ENCODE results near the gene KCNJ12.
"Not testable (repeated sequence)": the region's sequence is repeated elsewhere in the genome, so short reads cannot be mapped to it uniquely, and the experiment has no call there.

The KCNJ12 gene

GRCh38 chr17:21416471-21416981 is 40.4 kb downstream of the KCNJ12 start:
- H2BK12ac ChIP-seq (ENCODE audit: low read length in 2 of 2); H2AK5ac ChIP-seq (ENCODE audit: low read length, severe bottlenecking); H3K4ac ChIP-seq (ENCODE audit: low read depth in 1 of 2, low read length in 2 of 2); DNase-seq; H3K36me3 ChIP-seq (ENCODE audit: control insufficient read depth in 1 of 2, insufficient read depth in 2 of 2, low read depth in 1 of 2, low read length in 2 of 2); H3K23ac ChIP-seq (ENCODE audit: low read length in 2 of 2); H3K4me1 ChIP-seq (ENCODE audit: control insufficient read depth, insufficient read depth, low read depth, low read length); H3K79me1 ChIP-seq (replicated peaks; ENCODE audit: low read length, poor library complexity, severe bottlenecking); H2BK5ac ChIP-seq (ENCODE audit: low read depth, low read length, poor library complexity, severe bottlenecking); H2BK120ac ChIP-seq (ENCODE audit: low read depth, low read length); H2BK15ac ChIP-seq (ENCODE audit: low read depth, poor library complexity, severe bottlenecking); H3K27ac ChIP-seq (ENCODE audit: low read length, poor library complexity, severe bottlenecking); H3K9me3 ChIP-seq (ENCODE audit: control insufficient read depth, low read length); H3K4me2 ChIP-seq (ENCODE audit: low read length, poor library complexity, severe bottlenecking); H3K9ac ChIP-seq (ENCODE audit: low read length); H4K8ac ChIP-seq (ENCODE audit: low read length); H4K91ac ChIP-seq (ENCODE audit: low read length); H3K18ac ChIP-seq (ENCODE audit: low read depth in 1 of 2, low read length in 2 of 2); H3K14ac ChIP-seq (ENCODE audit: low read length in 2 of 2); H3K4me3 ChIP-seq (ENCODE audit: insufficient read depth in 1 of 2, low read depth in 1 of 2, low read length in 2 of 2); H2AFZ ChIP-seq (ENCODE audit: low read depth, low read length): not testable (repeated sequence)
- peaks cover 0 to 13% of the 10 kb centered on the region in 2 experiments for H3K27me3 ChIP-seq (ENCODE audit: control insufficient read depth in 1 of 2, insufficient read depth in 1 of 2, low read length in 2 of 2)
- 77% methylated on average over 30 of the region's 30 CpGs for WGBS

GRCh38 chr17:21417349-21417748 is 41.2 kb downstream of the KCNJ12 start:
- not testable (repeated sequence) for H2BK15ac ChIP-seq (ENCODE audit: low read depth, poor library complexity, severe bottlenecking); H3K4me3 ChIP-seq (ENCODE audit: insufficient read depth in 1 of 2, low read depth in 1 of 2, low read length in 2 of 2); H2AK5ac ChIP-seq (ENCODE audit: low read length, severe bottlenecking); DNase-seq; H2BK5ac ChIP-seq (ENCODE audit: low read depth, low read length, poor library complexity, severe bottlenecking); H3K4ac ChIP-seq (ENCODE audit: low read depth in 1 of 2, low read length in 2 of 2); H3K79me1 ChIP-seq (replicated peaks; ENCODE audit: low read length, poor library complexity, severe bottlenecking); H3K27ac ChIP-seq (ENCODE audit: low read length, poor library complexity, severe bottlenecking); H3K23ac ChIP-seq (ENCODE audit: low read length in 2 of 2); H3K14ac ChIP-seq (ENCODE audit: low read length in 2 of 2); H3K36me3 ChIP-seq (ENCODE audit: control insufficient read depth in 1 of 2, insufficient read depth in 2 of 2, low read depth in 1 of 2, low read length in 2 of 2); H4K8ac ChIP-seq (ENCODE audit: low read length); H3K4me1 ChIP-seq (ENCODE audit: control insufficient read depth, insufficient read depth, low read depth, low read length); H3K4me2 ChIP-seq (ENCODE audit: low read length, poor library complexity, severe bottlenecking); H3K18ac ChIP-seq (ENCODE audit: low read depth in 1 of 2, low read length in 2 of 2); H2BK12ac ChIP-seq (ENCODE audit: low read length in 2 of 2); H2AFZ ChIP-seq (ENCODE audit: low read depth, low read length); H3K9me3 ChIP-seq (ENCODE audit: control insufficient read depth, low read length); H3K9ac ChIP-seq (ENCODE audit: low read length); H4K91ac ChIP-seq (ENCODE audit: low read length); H2BK120ac ChIP-seq (ENCODE audit: low read depth, low read length)
- 63% methylated on average over 6 of the region's 10 CpGs for WGBS
- H3K27me3 ChIP-seq (ENCODE audit: control insufficient read depth in 1 of 2, insufficient read depth in 1 of 2, low read length in 2 of 2): peaks cover 0 to 13% of the 10 kb centered on the region in 2 experiments

GRCh38 chr17:21417921-21418320 is 41.8 kb downstream of the KCNJ12 start:
- H3K9ac ChIP-seq (ENCODE audit: low read length): no peak overlapping the region
- no peak overlapping the region for H3K14ac ChIP-seq (ENCODE audit: low read length in 2 of 2)
- no peak overlapping the region for H2BK15ac ChIP-seq (ENCODE audit: low read depth, poor library complexity, severe bottlenecking)
- no peak overlapping the region for H2AK5ac ChIP-seq (ENCODE audit: low read length, severe bottlenecking)
- H3K27ac ChIP-seq (ENCODE audit: low read length, poor library complexity, severe bottlenecking): no peak overlapping the region
- no peak overlapping the region for H4K91ac ChIP-seq (ENCODE audit: low read length)
- no peak overlapping the region for H3K4me3 ChIP-seq (ENCODE audit: insufficient read depth in 1 of 2, low read depth in 1 of 2, low read length in 2 of 2)
- no peak overlapping the region for H3K18ac ChIP-seq (ENCODE audit: low read depth in 1 of 2, low read length in 2 of 2)
- H2BK12ac ChIP-seq (ENCODE audit: low read length in 2 of 2): no peak overlapping the region
- H3K36me3 ChIP-seq (ENCODE audit: control insufficient read depth in 1 of 2, insufficient read depth in 2 of 2, low read depth in 1 of 2, low read length in 2 of 2): no peaks in the 10 kb centered on the region
- WGBS: 94% methylated on average over 9 of the region's 9 CpGs
- no peaks in the 10 kb centered on the region for H3K79me1 ChIP-seq (replicated peaks; ENCODE audit: low read length, poor library complexity, severe bottlenecking)
- H3K27me3 ChIP-seq (ENCODE audit: control insufficient read depth in 1 of 2, insufficient read depth in 1 of 2, low read length in 2 of 2): peaks cover 0 to 13% of the 10 kb centered on the region in 2 experiments
- H3K4ac ChIP-seq (ENCODE audit: low read depth in 1 of 2, low read length in 2 of 2): no peak overlapping the region
- no peaks in the 10 kb centered on the region for H3K9me3 ChIP-seq (ENCODE audit: control insufficient read depth, low read length)
- no peak overlapping the region for H4K8ac ChIP-seq (ENCODE audit: low read length)
- no peak for DNase-seq
- no peak overlapping the region for H2AFZ ChIP-seq (ENCODE audit: low read depth, low read length)
- H3K4me2 ChIP-seq (ENCODE audit: low read length, poor library complexity, severe bottlenecking): no peak overlapping the region
- H2BK5ac ChIP-seq (ENCODE audit: low read depth, low read length, poor library complexity, severe bottlenecking): no peak overlapping the region
- no peak overlapping the region for H2BK120ac ChIP-seq (ENCODE audit: low read depth, low read length)
- no peak overlapping the region for H3K23ac ChIP-seq (ENCODE audit: low read length in 2 of 2)
- no peaks in the 10 kb centered on the region for H3K4me1 ChIP-seq (ENCODE audit: control insufficient read depth, insufficient read depth, low read depth, low read length)

- no peak overlapping the region for H3K9ac ChIP-seq (ENCODE audit: low read length)
- 81% methylated on average over 13 of the region's 21 CpGs for WGBS
Measured at GRCh38 chr17:21418446-21419298, 42.5 kb downstream of the KCNJ12 start.

More at GRCh38 chr17:21418446-21419298, 42.5 kb downstream of the KCNJ12 start:
- Histone ChIP-seq H3K27ac (ENCODE audit: low read length, poor library complexity, severe bottlenecking) (no peak overlapping the region), H3K4ac (ENCODE audit: low read depth in 1 of 2, low read length in 2 of 2) (no peak overlapping the region), H3K14ac (ENCODE audit: low read length in 2 of 2) (no peak overlapping the region), H3K36me3 (ENCODE audit: control insufficient read depth in 1 of 2, insufficient read depth in 2 of 2, low read depth in 1 of 2, low read length in 2 of 2) (no peaks in the 10 kb centered on the region), H3K4me3 (ENCODE audit: insufficient read depth in 1 of 2, low read depth in 1 of 2, low read length in 2 of 2) (no peak overlapping the region), H4K91ac (ENCODE audit: low read length) (peak overlapping the region; percentile 27), H2BK5ac (ENCODE audit: low read depth, low read length, poor library complexity, severe bottlenecking) (no peak overlapping the region), H2AFZ (ENCODE audit: low read depth, low read length) (no peak overlapping the region), H3K4me2 (ENCODE audit: low read length, poor library complexity, severe bottlenecking) (no peak overlapping the region), H3K9me3 (ENCODE audit: control insufficient read depth, low read length) (no peaks in the 10 kb centered on the region), H3K79me1 (replicated peaks; ENCODE audit: low read length, poor library complexity, severe bottlenecking) (no peaks in the 10 kb centered on the region), H3K4me1 (ENCODE audit: control insufficient read depth, insufficient read depth, low read depth, low read length) (no peaks in the 10 kb centered on the region), H3K27me3 (ENCODE audit: control insufficient read depth in 1 of 2, insufficient read depth in 1 of 2, low read length in 2 of 2) (peaks cover 0 to 13% of the 10 kb centered on the region in 2 experiments), H3K23ac (ENCODE audit: low read length in 2 of 2) (no peak overlapping the region), H2BK12ac (ENCODE audit: low read length in 2 of 2) (no peak overlapping the region), H2BK15ac (ENCODE audit: low read depth, poor library complexity, severe bottlenecking) (no peak overlapping the region), H4K8ac (ENCODE audit: low read length) (no peak overlapping the region), H3K18ac (ENCODE audit: low read depth in 1 of 2, low read length in 2 of 2) (no peak overlapping the region), H2AK5ac (ENCODE audit: low read length, severe bottlenecking) (no peak overlapping the region), H2BK120ac (ENCODE audit: low read depth, low read length) (no peak overlapping the region)
- DNase-seq: no peak

Measured in mesenchymal stem cell (in vitro differentiated cells and primary cell).